Activated T-cell treated with anti-CD3 and anti-CD28 coated beads, Interleukin-2, amount 50 U/mL, for 48 hours (primary cell): Measurements from ENCODE around the gene ABHD10.
A peak's percentile ranks its signal among the peaks of the same experiment; 100 is the strongest.

Source experiments
- DNase-seq, 2 experiments: peaks; one replicate each; pipeline ENCODE4 v3.0.0-alpha.2; 2020

Gene ABHD10

GRCh38 chr3:111967068-111967467 lies 11.8 kb upstream of the ABHD10 start:
- DNase-seq, result no peak

- DNase-seq, result peak; percentile 88 to 89
These were observed 11.1 kb upstream of the ABHD10 start for GRCh38 chr3:111967651-111968274.

GRCh38 chr3:111968319-111969054 lies 10.3 kb upstream of the ABHD10 start:
- DNase-seq, result no peak

- no peak for DNase-seq
These were observed 8.4 kb upstream of the ABHD10 start for GRCh38 chr3:111970376-111970775.

- no peak for DNase-seq
These were observed 7.2 kb upstream of the ABHD10 start for GRCh38 chr3:111971533-111972130.

GRCh38 chr3:111972891-111973290 lies 5.9 kb upstream of the ABHD10 start:
- DNase-seq, result no peak

GRCh38 chr3:111975131-111975530 lies 3.7 kb upstream of the ABHD10 start:
- DNase-seq, result no peak

GRCh38 chr3:111976254-111976653 lies 2.6 kb upstream of the ABHD10 start:
- DNase-seq, result no peak

- DNase-seq, result no peak
These were observed 710 bp downstream of the ABHD10 start for GRCh38 chr3:111979434-111980038.

- peak; percentile 52 to 62 for DNase-seq
These were observed 2.1 kb downstream of the ABHD10 start for GRCh38 chr3:111980716-111981456.

GRCh38 chr3:111981457-111981763 lies 2.6 kb downstream of the ABHD10 start:
- DNase-seq, result no peak

- no peak for DNase-seq
These were observed 5.9 kb downstream of the ABHD10 start for GRCh38 chr3:111984636-111985298.

GRCh38 chr3:111986800-111987199 lies 8.0 kb downstream of the ABHD10 start:
- DNase-seq, result no peak

GRCh38 chr3:111989061-111989678 lies 10.3 kb downstream of the ABHD10 start:
- DNase-seq, result no peak

GRCh38 chr3:111993038-111993437 lies 14.2 kb downstream of the ABHD10 start:
- DNase-seq, result no peak

GRCh38 chr3:111998636-111999483 lies 20.0 kb downstream of the ABHD10 start, which contains the start of gene TAGLN3:
TSS of gene TAGLN3 (plus strand) at chr3:111998922. CDS start at chr3:111999423, 501 bp downstream.
- DNase-seq, result no peak

- no peak for DNase-seq
These were observed 20.9 kb downstream of the ABHD10 start for GRCh38 chr3:111999484-112000324.

GRCh38 chr3:112000367-112000771 lies 21.5 kb downstream of the ABHD10 start:
- DNase-seq, result no peak

- no peak for DNase-seq
These were observed 22.1 kb downstream of the ABHD10 start for GRCh38 chr3:112000966-112001365.

GRCh38 chr3:112001526-112001925 lies 22.7 kb downstream of the ABHD10 start:
- no peak for DNase-seq
